Hepatocyte (in vitro differentiated cells): ENCODE data around the gene BCAS3. TPM values are rescaled to one million over a fixed set of nuclear protein-coding genes. Genes with fewer than 3 reads are reported as not detected.
"Not testable (repeated sequence)": the region's sequence is repeated elsewhere in the genome, so short reads cannot be mapped to it uniquely, and the experiment has no call there.

Source experiments
- DNase-seq: peaks from one replicate; pipeline ENCODE4 v3.0.0-alpha.2; 2016; ENCODE audit warnings: low spot score
- H2AFZ ChIP-seq: fragments of 200-600 bp; sonication (generic); 2 replicates; pipeline ENCODE4 v1.6.0; 2016; ENCODE audit warnings: antibody characterized with exemption, mild to moderate bottlenecking
- H3K27ac ChIP-seq: fragments of 200-600 bp; sonication (generic); 2 replicates; pipeline ENCODE4 v1.5.1; 2016; ENCODE audit warnings: mild to moderate bottlenecking
- H3K27me3 ChIP-seq: fragments of 200-600 bp; sonication (generic); 2 replicates; pipeline ENCODE4 v1.6.1; 2016
- H3K36me3 ChIP-seq: fragments of 200-600 bp; sonication (generic); replicated peaks from 2 replicates; pipeline ENCODE4 v1.5.1; 2016; ENCODE audit warnings: low read depth; ENCODE audit not compliant: insufficient read depth
- H3K4me1 ChIP-seq: fragments of 200-600 bp; sonication (generic); 2 replicates; pipeline ENCODE4 v1.5.1; 2016; ENCODE audit warnings: mild to moderate bottlenecking, moderate library complexity; ENCODE audit not compliant: insufficient read depth
- H3K4me2 ChIP-seq: fragments of 200-600 bp; sonication (generic); 2 replicates; pipeline ENCODE4 v1.6.0; 2016
- H3K4me3 ChIP-seq: fragments of 200-600 bp; sonication (generic); 2 replicates; pipeline ENCODE4 v1.5.1; 2016; ENCODE audit warnings: mild to moderate bottlenecking
- H3K79me2 ChIP-seq: fragments of 200-600 bp; sonication (generic); 2 replicates; pipeline ENCODE4 v1.6.0; 2017; ENCODE audit warnings: mild to moderate bottlenecking
- H3K9me2 ChIP-seq: fragments of 200-600 bp; sonication (generic); replicated peaks from 2 replicates; pipeline ENCODE4 v1.6.0; 2017; ENCODE audit warnings: mild to moderate bottlenecking; ENCODE audit not compliant: insufficient read depth
- H3K9me3 ChIP-seq: fragments of 200-600 bp; sonication (generic); 2 replicates; pipeline ENCODE4 v1.5.1; 2016; ENCODE audit warnings: low read depth, mild to moderate bottlenecking
- H4K20me1 ChIP-seq: fragments of 200-600 bp; sonication (generic); 2 replicates; pipeline ENCODE4 v1.6.0; 2016; ENCODE audit warnings: mild to moderate bottlenecking; ENCODE audit not compliant: insufficient read depth, poor library complexity, severe bottlenecking
- CTCF ChIP-seq: fragments of 200-600 bp; sonication (generic); IDR thresholded peaks from 2 replicates; pipeline ENCODE4 v1.5.1; 2016; ENCODE audit warnings: antibody characterized with exemption, mild to moderate bottlenecking; ENCODE audit not compliant: poor library complexity
- EZH2 ChIP-seq: fragments of 200-600 bp; sonication (generic); IDR thresholded peaks from 2 replicates; pipeline ENCODE4 v1.6.1; 2016; ENCODE audit warnings: antibody characterized with exemption, mild to moderate bottlenecking, borderline replicate concordance
- EZH2phosphoT487 ChIP-seq: fragments of 200-600 bp; sonication (generic); IDR thresholded peaks from one replicate; pipeline ENCODE4 v1.6.1; 2018; ENCODE audit warnings: antibody characterized with exemption, mild to moderate bottlenecking, low read depth, moderate library complexity; ENCODE audit not compliant: unreplicated experiment, severe bottlenecking
- WGBS: methylation state at CpG from one replicate; pipeline ENCODE4 v1.1.6; 2016; ENCODE audit warnings: low lambda C conversion rate; ENCODE audit errors: missing lambda C conversion rate; 5-methylcytosine and 5-hydroxymethylcytosine counted together
- polyA plus RNA-seq: library from polyadenylated mRNA; unstranded; fragments of >200 nt; fragmentation: Nextera tagmentation; extraction: Ambion mirVana; gene quantifications from 2 replicates; pipeline ENCODE4 v1.2.1, GENCODE V29; 2016
- total RNA-seq: library from RNA; depleted of rRNA; stranded (reverse); fragments of >200 nt; gene quantifications from 2 replicates; pipeline ENCODE4 v1.2.3, GENCODE V29; 2014

BCAS3 gene
- total and polyA plus RNA-seq, 2 experiments from 2014 or later: 16.5 to 58.8 TPM

- H3K36me3 ChIP-seq: no peaks in the 10 kb centered on the region
- H4K20me1 ChIP-seq: no peaks in the 10 kb centered on the region
- H3K9me3 ChIP-seq: no peaks in the 10 kb centered on the region
- H3K9me2 ChIP-seq: no peaks in the 10 kb centered on the region
- H2AFZ ChIP-seq: no peak overlapping the region
- no peak for DNase-seq
- WGBS: 93% methylated on average over 1 of the region's 1 CpG
- no peaks in the 10 kb centered on the region for H3K79me2 ChIP-seq
- H3K27ac ChIP-seq: no peak overlapping the region
- no peak overlapping the region for H3K4me3 ChIP-seq
- H3K4me1 ChIP-seq: no peaks in the 10 kb centered on the region
- no peak for TF ChIP-seq EZH2
- TF ChIP-seq CTCF: no peak
- TF ChIP-seq EZH2phosphoT487: no peak
- H3K4me2 ChIP-seq: no peak overlapping the region
- no peaks in the 10 kb centered on the region for H3K27me3 ChIP-seq
Observed at GRCh38 chr17:60757437-60757836, 79.8 kb downstream of the BCAS3 start.

- no peaks in the 10 kb centered on the region for H3K9me3 ChIP-seq
- no peaks in the 10 kb centered on the region for H4K20me1 ChIP-seq
- no peak overlapping the region for H3K4me3 ChIP-seq
- no peak overlapping the region for H2AFZ ChIP-seq
- no peak overlapping the region for H3K4me2 ChIP-seq
- H3K79me2 ChIP-seq: no peaks in the 10 kb centered on the region
- H3K36me3 ChIP-seq: no peaks in the 10 kb centered on the region
- H3K27me3 ChIP-seq: no peaks in the 10 kb centered on the region
- TF ChIP-seq EZH2phosphoT487 (no peak), CTCF (no peak), EZH2 (no peak)
- no peak for DNase-seq
- H3K27ac ChIP-seq: no peak overlapping the region
- no peaks in the 10 kb centered on the region for H3K4me1 ChIP-seq
- H3K9me2 ChIP-seq: no peaks in the 10 kb centered on the region
Observed at GRCh38 chr17:60759756-60760155, 82.1 kb downstream of the BCAS3 start.

- H3K79me2 ChIP-seq, H3K4me3 ChIP-seq, H2AFZ ChIP-seq, H3K27me3 ChIP-seq, H3K4me1 ChIP-seq, H3K9me2 ChIP-seq, H4K20me1 ChIP-seq, H3K9me3 ChIP-seq, H3K4me2 ChIP-seq, DNase-seq, H3K36me3 ChIP-seq, H3K27ac ChIP-seq: not testable (repeated sequence)
- WGBS: 92% methylated on average over 6 of the region's 6 CpGs
Observed at GRCh38 chr17:60761301-60761700, 83.7 kb downstream of the BCAS3 start.

- no peak for TF ChIP-seq EZH2
- no peak for TF ChIP-seq EZH2phosphoT487
- TF ChIP-seq CTCF: no peak
- WGBS: 97% methylated on average over 13 of the region's 13 CpGs
- no peak overlapping the region for H3K27ac ChIP-seq
Observed at GRCh38 chr17:60766778-60767190, 89.1 kb downstream of the BCAS3 start.

More at GRCh38 chr17:60766778-60767190, 89.1 kb downstream of the BCAS3 start:
- Histone ChIP-seq H3K27me3 (no peaks in the 10 kb centered on the region), H3K36me3 (no peaks in the 10 kb centered on the region), H3K4me1 (no peaks in the 10 kb centered on the region), H3K79me2 (no peaks in the 10 kb centered on the region), H3K4me2 (no peak overlapping the region), H3K9me3 (no peaks in the 10 kb centered on the region), H3K9me2 (no peaks in the 10 kb centered on the region), H2AFZ (no peak overlapping the region), H3K4me3 (no peak overlapping the region), H4K20me1 (no peaks in the 10 kb centered on the region)
- no peak for DNase-seq
